GM12878 (cell line): ENCODE measurements around the gene RIPOR3.

ENCODE experiments used
- ATF2 ChIP-seq: IDR thresholded peaks from 2 replicates; pipeline ENCODE4 v1.6.1; 2012; ENCODE audit warnings: low read length, inconsistent platforms
- KLF5 ChIP-seq: fragments of 450-650 bp; IDR thresholded peaks from 2 replicates; pipeline ENCODE4 v1.6.1; 2014; ENCODE audit warnings: mild to moderate bottlenecking; ENCODE audit not compliant: partially characterized antibody
- NFIC ChIP-seq: IDR thresholded peaks from 2 replicates; pipeline ENCODE4 v1.6.1; 2012; ENCODE audit warnings: low read depth, mild to moderate bottlenecking, inconsistent platforms, low read length, moderate library complexity
- SMARCA5 ChIP-seq: fragments of 450-650 bp; IDR thresholded peaks from 2 replicates; pipeline ENCODE4 v1.6.1; 2017; ENCODE audit warnings: mild to moderate bottlenecking
- TF ChIP-seq, protein P1 (sequence below), 3 experiments: IDR thresholded peaks in 2 of 3; conservative IDR thresholded peaks in 1 of 3; 2 replicates each; pipeline ENCODE4 v1.5.1; 2011; ENCODE audit warnings: low read depth in 3 of 3, low read length in 3 of 3, mild to moderate bottlenecking in 3 of 3, control low read depth in 2 of 3, moderate library complexity in 2 of 3, inconsistent platforms in 1 of 3, mixed read lengths in 1 of 3; ENCODE audit not compliant: control insufficient read depth in 2 of 3, insufficient read depth in 1 of 3; ENCODE audit errors: extremely low read depth in 1 of 3
- TF ChIP-seq, protein P2 (sequence below): IDR thresholded peaks from 2 replicates; pipeline ENCODE4 v1.6.1; 2012; ENCODE audit warnings: low read depth, low read length, improper control_type of control experiment

- TF ChIP-seq, protein P1, sequence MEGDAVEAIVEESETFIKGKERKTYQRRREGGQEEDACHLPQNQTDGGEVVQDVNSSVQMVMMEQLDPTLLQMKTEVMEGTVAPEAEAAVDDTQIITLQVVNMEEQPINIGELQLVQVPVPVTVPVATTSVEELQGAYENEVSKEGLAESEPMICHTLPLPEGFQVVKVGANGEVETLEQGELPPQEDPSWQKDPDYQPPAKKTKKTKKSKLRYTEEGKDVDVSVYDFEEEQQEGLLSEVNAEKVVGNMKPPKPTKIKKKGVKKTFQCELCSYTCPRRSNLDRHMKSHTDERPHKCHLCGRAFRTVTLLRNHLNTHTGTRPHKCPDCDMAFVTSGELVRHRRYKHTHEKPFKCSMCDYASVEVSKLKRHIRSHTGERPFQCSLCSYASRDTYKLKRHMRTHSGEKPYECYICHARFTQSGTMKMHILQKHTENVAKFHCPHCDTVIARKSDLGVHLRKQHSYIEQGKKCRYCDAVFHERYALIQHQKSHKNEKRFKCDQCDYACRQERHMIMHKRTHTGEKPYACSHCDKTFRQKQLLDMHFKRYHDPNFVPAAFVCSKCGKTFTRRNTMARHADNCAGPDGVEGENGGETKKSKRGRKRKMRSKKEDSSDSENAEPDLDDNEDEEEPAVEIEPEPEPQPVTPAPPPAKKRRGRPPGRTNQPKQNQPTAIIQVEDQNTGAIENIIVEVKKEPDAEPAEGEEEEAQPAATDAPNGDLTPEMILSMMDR (IDR thresholded peaks at IDR 0.05 in 2 of 3, conservative IDR thresholded peaks at IDR 0.05 in 1 of 3; ENCODE audit: control insufficient read depth in 2 of 3, extremely low read depth in 1 of 3, insufficient read depth in 1 of 3, low read depth in 3 of 3, low read length in 3 of 3) = no peak
- TF ChIP-seq SMARCA5 (no peak), KLF5 (no peak), ATF2 (no peak), NFIC (no peak)
- TF ChIP-seq, protein P2, sequence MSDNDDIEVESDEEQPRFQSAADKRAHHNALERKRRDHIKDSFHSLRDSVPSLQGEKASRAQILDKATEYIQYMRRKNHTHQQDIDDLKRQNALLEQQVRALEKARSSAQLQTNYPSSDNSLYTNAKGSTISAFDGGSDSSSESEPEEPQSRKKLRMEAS = no peak
Observed at GRCh38 chr20:50649590-50649989, 41.8 kb downstream of the RIPOR3 start.
